ENCODE results near the gene GPANK1.

Gene GPANK1

DNA sequence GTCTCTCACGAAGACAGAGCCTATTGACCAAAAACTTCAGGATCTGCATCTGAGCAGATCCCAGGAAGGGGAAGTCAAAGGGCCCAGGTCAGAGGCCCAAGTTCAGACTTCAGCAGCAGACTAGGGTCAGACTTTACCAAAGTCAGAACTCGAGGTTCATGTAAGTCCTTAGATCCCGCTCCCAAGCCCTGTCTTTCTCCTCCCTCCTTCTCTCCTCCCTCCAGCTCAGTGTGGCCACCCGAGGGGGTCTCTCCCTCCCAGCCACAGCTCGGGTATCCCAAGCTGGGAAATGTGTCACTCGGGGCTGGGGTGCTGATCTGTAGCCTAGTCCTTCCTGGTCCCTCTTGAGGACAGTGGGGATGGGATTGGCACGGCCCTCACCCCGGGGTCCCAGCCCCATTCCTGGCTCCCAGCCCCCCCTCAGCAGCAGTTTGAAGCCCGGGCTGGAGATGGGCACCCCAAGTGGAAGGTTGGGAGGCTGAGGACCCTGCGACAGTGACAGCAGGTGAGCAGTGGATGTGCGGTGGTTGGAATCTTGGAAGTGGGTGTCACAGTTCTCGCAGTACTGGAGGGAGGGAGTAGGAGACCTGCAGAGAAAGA, 2.6 kb downstream of the GPANK1 start:
- DNase-seq (ENCODE audit: low spot score), result no peak

DNA sequence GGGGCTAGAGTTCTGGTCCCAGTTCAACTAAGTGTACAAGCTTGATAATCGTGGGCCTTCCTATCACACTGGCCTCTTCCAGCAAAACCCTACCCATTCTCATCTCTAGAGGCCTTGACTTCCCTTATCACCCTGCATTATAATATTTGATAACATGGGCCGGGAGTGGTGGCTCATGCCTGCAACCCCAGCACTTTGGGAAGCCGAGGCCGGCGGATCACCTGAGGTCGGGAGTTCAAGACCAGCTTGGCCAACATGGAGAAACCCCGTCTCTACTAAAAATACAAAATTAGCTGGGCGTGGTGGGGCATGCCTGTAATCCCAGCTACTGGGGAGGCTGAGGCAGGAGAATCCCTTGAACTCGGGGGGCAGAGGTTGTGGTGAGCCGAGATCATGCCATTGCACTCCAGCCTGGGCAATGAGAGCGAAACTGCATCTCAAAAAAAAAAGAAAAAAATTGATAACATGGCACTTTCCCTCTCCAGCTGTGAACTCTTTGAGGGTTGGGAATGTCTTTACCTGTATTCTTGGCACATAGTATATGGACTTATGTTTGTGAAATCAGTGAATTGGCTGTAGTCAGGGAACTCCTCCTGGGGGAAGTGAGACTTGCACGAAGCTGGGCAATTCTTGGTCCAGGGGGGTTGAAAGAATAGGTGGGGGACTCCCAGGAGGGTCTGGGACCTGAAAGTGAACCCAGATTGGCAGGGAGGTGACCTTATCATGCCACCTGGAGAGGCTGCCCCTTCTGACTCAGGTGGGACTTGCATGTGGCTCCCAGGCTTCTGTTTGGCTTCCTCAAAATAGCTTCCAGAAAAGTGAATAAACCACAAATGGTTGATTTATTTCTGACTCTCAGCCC, 3.3 kb downstream of the GPANK1 start:
- no peak for DNase-seq (ENCODE audit: low spot score)

DNA sequence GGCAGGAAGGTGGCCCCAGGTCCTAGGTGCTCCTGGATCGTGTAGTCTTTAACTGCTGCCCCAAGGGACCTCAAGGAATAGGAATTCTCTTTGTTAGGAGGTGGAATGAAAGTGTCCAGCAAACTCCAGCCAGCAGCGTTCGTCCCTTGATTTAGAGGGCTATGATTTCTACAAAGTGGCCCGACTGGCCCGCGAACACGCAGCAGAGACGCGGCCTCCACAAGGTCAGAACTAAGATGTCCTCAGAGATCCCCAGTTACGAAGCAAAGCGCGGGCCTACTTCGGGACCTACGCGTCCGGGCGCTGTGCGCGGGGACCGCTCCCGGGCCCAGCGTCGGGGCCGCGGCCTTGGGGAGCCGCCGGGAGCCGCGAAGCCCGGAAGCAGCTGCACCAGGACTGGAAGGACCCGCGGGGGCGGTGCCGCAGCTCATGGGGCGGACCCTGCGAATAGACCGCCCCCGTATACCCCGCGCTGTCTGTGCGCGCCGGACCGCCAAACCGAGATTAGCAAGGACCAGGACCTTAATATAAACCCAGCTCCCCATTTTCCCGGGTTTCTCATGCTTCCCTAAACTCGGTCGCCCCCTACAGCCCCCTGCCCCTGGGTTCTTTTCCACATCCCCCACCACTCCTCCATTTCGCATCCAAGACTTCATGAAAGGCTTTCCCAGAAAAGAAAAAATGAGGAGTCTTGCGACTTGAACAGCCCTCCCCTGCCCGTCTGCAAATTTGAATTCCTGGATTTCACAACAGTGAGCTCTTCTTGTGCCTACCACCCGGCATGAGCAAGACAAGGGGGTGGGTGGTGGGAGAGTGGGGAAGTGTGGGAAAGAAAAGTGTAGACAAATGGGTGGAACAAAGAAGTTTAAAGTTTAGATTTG, 4.2 kb downstream of the GPANK1 start, which contains the start of gene C6orf47:
TSS of gene C6orf47 (minus strand) at position 398 of the 881 bp plus-strand sequence. CDS start 831 bp downstream, outside the sequence.
- peak; percentile 85 for DNase-seq (ENCODE audit: low spot score)

DNA sequence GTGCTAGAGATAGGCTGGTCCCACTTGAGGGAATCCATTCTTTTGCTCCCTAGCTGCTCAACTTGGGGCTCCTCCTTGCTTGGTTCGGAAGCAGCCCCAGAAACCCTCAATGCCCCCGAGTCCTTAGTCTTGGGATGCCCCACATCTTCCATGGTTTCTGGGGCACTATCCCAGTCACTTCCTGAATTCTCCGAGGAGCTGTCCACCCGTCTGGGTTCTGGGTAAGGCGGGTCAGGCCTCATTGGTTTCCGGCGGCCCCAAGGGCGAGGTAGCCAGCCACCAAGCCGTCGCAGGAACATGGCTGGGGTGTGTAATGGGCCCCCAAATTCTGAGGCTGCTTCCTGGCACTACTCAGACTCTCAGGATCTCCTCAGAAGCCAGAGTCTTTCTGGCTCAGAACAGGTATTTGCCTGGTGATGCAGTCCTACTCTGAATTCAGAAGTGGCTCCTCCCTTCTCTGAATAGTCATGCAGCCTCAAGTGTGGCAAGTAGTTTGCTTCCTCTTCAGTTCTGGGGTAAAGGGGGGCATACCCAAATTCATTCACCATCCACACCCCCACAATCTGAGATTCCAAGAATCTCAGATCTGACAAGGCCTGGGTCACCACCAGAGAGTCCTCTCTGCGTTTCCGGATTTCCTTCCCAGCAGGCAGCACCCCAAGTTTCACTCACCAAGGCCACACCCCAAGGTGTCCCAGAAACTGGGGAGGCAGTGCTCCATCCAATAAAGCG, 5.0 kb downstream of the GPANK1 start:
- DNase-seq (ENCODE audit: low spot score), result peak; percentile 32

DNA sequence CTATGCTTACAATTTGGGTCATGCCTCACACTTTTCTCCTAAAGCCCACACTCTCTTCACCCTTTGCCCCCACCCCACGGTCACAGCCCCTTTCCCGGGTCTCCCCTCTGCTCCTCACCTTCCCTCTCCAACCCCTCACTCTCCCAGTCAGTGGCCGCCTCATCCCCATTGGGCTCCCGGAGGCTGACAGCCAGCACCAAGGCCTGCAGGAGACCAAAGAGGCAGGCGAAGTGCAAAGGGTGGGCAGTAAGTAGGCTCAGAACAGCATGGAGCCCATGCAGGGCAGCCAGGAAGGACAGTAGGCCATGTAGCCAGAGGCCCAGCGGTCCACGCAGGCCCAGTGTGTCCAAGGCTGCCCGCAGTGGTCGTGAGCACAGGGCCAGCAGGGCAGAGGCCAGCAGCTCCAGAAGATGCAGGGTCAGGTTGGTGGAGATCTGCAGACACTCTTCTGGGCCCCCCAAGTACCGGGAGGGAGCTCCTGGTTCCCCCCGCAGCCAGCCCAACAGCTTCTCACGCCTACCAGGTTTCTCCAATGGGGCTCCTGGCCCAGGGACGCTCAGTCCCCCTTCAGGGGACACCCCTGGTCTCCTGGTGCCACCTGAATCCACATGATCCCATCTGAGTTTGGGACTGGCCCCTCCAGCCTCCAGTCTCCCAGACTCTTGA, 5.7 kb downstream of the GPANK1 start:
- no peak for DNase-seq (ENCODE audit: low spot score)

DNA sequence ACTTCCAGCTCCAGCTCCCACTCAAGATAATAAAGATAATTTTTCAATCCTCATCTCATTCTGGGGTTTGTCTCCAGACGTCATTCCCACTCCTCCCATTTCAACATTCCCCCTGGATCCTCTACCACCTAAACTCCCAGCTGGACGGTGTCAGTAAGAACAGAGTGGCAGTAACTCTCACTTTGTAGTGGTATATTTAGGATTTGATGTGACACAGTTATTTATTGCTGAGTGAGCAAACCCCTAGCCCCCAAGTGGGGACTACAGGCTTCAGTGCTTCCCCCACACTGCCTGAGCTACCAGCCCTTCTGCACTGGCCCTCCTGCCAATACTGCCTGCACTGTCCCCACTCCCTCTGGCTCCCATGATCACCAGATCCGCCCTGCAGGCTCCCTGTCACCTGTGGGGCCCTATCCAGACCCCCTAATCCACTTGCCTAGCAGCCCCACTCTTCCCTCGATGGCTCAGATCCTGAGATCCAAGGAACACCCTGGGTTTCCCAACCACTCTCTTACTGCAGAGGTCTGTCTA, 6.6 kb downstream of the GPANK1 start:
- DNase-seq (ENCODE audit: low spot score), result no peak

DNA sequence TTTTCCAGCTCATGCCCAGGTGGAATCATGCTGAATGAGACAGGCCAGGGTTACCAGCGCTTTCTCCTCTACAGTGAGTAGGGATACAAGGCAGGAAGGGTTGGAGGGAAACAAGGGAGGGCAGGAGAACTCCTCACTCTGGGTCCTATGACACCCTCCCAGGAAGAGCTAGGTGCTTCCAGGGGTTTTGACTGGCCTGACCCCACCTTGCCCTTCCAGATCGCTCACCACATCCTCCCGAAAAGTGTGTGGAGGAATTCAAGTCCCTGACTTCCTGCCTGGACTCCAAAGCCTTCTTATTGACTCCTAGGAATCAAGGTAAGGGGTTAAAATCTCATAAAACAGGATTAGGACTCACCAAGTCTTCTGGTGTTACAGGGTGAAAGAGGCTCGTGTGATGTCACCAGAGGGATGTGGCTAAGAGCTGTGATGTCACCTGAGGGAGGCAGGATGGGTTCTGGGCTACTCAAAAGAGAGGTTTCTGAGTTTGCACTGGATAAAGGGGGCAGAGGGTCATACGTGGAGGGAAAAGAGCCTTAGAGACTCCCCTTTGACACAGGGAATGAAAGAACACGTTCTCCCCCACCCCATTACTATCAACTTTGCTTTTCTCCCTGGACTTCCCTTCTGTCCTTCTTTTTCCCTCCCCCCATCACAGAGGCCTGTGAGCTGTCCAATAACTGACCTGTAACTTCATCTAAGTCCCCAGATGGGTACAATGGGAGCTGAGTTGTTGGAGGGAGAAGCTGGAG, 7.2 kb downstream of the GPANK1 start:
- DNase-seq (ENCODE audit: low spot score), result no peak

DNA sequence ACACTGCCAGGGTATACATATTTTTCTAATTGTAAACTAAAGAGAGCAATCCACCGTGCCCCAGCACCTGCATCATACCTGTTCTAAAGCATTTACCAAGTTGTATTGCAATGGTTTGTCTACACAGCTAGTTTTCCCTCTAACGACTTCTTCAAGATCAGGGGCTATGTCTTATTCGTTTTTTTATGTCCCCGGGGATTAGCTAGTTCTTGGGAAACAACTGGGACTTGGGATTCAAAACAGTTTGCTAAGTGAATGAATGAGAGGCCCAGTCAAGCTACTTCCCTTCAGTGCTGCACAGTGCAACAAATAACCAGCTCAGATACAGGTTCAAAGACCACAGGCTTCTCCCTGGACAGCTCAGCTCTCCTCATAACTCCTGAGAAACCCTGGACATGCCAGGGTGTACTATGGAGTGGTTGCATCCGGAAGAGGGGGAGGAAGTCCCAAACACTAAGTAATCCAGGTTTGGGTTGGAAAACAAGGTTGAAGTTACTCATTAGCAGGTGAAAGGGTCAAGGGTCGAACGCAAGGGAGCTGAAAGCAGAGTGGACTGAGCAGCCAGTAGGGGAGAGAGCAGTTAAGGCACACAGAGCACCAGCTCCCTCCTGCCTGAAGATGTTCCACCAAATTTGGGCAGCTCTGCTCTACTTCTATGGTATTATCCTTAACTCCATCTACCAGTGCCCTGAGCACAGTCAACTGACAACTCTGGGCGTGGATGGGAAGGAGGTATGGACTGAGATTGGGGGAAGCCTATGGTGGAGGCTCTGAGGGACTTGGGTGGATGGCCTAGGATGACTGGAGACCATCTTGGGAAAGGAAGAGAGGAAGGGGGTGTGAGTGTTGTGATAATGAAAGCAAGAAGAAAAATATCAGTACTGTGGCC, 9.2 kb downstream of the GPANK1 start, which contains the start of gene APOM:
TSS of gene APOM (plus strand) at position 546 of the 889 bp plus-strand sequence. CDS start at position 619, 73 bp downstream.
- DNase-seq (ENCODE audit: low spot score), result no peak

DNA sequence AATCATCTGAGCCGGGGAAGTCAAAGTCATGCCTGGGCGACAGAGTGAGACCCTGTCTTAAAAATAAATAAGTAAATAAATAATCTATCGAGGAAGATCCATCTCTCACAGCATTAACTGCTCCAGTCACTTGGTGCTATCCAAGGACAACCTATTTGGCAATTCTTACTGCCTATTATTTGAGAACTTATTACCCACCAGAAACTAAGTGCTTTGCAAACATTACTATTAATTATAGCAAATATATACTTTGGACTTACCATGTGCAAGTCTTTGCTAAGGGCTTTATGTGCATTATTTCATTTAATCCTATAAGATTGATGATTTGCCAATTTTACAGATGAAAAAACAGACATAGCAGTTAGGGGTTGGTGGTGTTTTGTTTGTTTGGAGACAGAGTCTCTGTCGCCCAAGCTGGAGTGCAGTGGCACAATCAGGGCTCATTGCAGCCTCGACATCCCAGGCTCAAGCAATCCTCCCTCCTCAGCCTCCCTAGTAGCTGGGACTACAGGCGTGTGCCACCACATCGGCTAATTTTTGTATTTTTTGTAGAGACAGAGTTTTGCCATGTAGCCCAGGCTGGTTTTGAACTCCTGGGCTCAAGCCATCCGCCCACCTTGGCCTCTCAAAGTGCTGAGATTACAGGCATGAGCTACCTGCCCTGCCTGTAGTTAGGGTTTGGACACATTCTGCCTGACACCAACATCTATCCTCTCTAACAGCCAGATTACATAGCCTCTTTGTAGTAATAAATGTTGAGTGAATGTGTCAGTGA, 10.0 kb downstream of the GPANK1 start:
- no peak for DNase-seq (ENCODE audit: low spot score)

DNA sequence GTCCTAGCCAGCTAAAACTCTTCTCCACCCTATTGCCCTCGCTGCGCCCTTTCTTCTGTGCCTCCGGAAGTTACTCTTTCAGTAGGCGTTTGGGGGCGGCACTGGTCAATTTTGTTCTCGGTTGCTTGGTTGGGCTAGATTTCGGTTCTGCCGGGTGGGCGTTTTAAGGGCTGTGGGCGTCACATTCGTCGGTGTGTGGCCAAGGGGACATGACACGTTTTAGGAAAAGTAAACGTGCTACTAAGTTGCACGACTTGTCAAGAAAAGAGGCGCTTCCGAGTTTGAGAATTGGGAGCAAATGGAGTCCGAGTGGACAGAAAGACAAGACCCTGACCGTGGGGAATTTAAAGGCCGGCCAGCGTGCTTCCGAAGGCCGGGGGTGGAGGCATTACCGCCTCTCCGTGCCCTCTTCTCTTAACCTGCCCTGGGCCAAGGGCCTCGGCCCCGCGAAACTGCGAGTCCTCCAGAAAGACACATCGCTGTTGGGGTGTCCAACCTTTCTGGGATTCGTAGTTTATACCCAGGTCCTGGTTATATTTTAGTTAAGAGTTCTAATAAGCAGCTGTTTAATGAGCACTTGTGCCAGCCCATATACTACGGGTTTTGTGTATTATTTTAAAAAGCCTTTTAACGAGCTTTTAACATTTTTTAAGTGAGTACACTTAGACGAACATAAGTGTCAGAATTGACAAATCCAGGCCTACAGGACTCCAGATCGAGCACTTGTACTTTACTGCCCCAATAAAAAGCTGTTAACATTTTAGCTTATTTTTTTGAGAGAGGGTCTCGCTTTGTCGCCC, 11.7 kb downstream of the GPANK1 start:
- peak; percentile 90 for DNase-seq (ENCODE audit: low spot score)

DNA sequence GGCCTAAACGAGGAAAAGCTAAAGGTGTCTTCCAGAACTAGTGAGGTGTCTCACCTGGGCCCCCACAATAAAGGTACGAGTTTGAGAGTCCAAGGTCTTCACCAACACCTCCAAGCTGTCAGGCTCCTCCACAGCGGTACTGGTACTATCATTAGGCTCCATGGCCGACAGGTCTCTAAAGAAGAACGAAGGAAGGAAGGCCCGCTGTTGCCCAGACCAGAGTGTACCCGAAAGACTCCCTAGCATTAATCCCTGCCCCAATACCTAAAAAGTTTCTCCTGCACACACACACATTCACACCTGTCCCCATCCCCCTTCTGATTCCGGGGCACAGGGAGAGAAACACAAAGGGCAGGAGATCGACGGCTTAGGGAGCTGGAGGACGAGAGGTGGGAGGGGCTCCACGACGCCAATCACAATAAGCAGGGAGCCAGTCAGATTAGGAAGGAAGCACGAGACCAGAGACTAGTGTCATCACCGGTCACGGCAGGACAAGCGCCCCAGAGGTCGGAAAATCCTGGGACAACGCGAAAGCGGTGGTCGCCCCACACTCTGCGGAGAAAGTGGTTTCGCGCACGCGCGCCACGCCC, 13.1 kb downstream of the GPANK1 start:
- DNase-seq (ENCODE audit: low spot score), result peak; percentile 87

DNA sequence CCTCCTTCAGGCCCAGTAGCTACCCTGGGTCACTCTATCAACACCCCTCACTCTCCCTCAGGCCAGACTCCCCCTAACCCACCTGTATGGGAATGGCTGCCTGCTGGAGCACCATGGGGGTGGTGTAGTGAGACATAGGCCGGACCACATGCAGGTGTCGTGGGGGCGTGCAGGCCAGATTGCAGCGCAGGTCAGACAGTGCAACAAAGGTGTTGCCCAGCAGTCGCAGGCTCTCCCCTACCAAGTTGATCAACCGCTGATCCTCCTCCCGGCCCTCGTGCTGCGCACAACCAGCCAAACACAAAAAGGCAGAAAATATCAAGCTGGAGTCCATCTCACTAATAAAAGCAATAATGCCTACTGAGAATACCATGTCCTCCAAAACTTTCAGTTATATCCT, 19.5 kb downstream of the GPANK1 start:
- DNase-seq (ENCODE audit: low spot score), result no peak

DNA sequence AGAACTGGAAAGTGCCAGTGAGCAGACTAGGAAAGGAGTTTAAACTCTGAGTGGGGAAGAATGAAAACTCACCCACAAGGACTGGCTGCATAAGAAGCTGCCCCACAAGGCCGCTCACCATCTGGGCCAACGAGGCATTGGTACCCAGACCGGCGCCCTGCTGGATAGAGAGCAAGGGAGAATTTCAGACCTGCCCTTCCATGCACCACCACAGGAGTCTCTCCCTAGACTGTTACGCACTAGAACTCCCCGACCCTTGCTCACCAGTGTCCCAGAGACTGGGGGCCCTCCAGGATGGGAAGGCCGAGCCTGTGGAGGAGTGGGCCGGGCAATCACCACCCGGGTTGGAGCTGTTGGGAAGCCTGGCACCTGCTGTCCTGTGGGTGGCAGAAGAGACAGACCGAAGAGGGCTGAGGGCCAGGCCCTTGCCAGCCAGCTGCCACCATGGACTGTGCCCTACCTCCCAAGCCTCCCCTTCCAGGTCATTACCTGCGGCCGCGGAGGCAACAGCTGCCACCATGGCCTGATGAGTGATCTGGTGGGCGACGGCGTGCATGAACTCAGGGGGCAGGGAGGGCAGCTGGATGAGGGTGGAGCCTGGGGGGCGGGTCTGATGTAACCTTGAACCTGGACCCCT, 20.9 kb downstream of the GPANK1 start:
- DNase-seq (ENCODE audit: low spot score), result no peak

DNA sequence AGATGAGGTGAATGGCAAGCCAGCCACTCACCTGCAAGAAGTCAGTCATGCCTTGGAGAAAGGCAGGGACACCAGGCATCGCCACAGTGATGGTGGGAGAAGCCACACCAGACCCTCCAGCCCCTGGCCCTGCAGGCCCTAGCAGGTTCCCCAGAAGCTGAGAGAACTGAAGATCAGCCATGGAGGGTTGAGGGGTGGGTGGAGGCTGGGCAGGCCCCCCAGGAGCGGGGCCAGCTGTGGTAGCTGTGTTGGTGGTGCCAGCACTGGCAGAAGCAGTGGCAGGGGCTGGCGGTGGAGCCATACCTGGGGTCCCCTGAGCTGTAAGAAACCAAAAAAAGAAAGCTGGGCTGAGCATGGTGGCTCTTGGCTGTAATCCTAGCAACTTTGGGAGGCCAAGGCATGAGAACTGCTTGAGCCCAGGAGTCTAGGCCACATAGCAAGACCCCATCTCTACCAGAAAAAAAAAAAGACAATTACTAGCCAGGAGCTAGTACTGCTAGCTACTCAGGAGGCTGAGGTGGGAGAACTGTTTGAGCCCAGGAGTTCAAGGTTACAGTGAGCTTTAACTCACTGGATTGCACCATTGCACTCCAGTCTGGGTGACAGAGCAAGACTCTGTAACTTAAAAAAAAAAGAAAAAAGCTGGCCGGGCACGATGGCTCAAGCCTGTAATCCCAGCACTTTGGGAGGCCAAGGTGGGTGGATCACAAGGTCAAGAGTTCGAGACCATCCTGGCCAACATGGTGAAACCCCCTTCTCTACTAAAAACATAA, 21.8 kb downstream of the GPANK1 start:
- DNase-seq (ENCODE audit: low spot score), result no peak

DNA sequence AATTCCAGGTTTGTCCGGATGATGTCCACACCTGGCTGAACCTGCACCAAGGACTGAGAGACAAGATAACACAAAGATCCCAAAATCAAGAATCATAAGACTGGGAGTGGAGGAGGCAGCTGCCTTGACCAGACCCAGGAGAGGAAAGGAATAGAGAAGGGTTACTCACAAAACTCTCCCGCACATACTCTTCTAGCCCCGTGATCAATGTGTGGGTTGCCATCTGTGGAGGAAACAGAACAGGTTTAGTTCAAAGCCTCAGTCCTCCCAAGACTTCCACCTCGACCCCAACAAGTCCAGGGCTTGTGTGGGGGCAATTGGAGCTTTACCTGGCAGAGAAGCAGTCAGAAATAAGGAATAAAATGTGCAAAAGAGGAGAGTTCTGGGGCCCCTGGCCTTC, 23.4 kb downstream of the GPANK1 start:
- DNase-seq (ENCODE audit: low spot score), result no peak

DNA sequence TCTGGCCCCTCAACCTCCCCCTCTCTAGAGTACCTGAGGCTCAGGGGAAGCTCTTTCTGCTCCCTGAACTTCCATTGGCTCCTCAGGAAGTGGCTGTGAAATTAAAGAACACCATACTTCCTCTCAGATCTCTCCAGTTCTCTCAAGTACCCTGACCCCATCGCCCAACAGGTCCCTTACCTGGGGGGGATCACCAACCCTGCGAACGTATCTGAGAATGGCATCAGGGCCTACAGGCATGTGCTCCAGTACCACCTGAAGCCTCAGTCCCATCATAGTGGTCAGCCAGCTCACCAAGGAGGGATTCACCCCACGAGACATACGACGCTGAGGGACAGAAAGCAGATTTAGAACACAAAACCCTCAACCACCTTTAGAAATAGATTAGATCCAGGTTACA, 24.2 kb downstream of the GPANK1 start:
- no peak for DNase-seq (ENCODE audit: low spot score)
